Measurements from ENCODE around the gene GLIS2. TPM values are rescaled to one million over a fixed set of nuclear protein-coding genes. Genes with fewer than 3 reads are reported as not detected.

Gene GLIS2
- total RNA-seq, 1 experiment from 2014 or later = 13.1 TPM

DNA sequence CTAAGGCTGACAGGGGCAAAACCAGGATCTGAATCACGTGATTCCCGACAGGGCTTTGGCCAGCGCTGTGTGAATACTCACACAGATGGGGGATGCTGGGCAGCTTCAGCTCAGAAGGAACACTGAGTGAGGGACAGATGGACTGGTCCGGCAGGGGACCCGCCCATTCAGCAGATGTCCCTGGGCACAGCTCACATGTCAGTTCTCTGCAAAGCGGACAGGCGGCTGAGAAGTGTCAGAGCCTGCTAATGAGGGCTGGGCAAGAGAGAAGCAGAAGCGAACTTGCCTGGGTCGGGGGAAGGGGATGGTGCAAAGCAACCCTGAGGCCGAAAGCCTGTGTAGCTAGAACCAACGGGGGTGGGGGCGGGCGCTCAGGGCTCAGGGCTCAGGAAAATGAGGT is 11.9 kb upstream of the GLIS2 start:
- H3K27ac Mint-ChIP-seq (ENCODE audit: unreplicated experiment) = no peak overlapping the region
- no peaks in the 10 kb centered on the region for H3K9me3 ChIP-seq
- H3K36me3 Mint-ChIP-seq (ENCODE audit: insufficient read depth, unreplicated experiment) = peaks cover 22% of the 10 kb centered on the region
- TF ChIP-seq, protein P1, sequence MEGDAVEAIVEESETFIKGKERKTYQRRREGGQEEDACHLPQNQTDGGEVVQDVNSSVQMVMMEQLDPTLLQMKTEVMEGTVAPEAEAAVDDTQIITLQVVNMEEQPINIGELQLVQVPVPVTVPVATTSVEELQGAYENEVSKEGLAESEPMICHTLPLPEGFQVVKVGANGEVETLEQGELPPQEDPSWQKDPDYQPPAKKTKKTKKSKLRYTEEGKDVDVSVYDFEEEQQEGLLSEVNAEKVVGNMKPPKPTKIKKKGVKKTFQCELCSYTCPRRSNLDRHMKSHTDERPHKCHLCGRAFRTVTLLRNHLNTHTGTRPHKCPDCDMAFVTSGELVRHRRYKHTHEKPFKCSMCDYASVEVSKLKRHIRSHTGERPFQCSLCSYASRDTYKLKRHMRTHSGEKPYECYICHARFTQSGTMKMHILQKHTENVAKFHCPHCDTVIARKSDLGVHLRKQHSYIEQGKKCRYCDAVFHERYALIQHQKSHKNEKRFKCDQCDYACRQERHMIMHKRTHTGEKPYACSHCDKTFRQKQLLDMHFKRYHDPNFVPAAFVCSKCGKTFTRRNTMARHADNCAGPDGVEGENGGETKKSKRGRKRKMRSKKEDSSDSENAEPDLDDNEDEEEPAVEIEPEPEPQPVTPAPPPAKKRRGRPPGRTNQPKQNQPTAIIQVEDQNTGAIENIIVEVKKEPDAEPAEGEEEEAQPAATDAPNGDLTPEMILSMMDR (IDR thresholded peaks at IDR 0.05; ENCODE audit: insufficient read depth in 1 of 2, low read depth in 1 of 2, low read length in 1 of 2, severe bottlenecking in 1 of 2, unreplicated experiment in 1 of 2) = no peak
- H3K4me1 Mint-ChIP-seq (ENCODE audit: low read depth, unreplicated experiment) = peaks cover 14% of the 10 kb centered on the region
- ChIA-PET CTCF (no interaction called here), POLR2A (no interaction called here)
- peaks cover 12% of the 10 kb centered on the region for H3K4me1 ChIP-seq
- DNase-seq = no peak
- peak overlapping the region; percentile 37 for H3K4me3 Mint-ChIP-seq (ENCODE audit: unreplicated experiment)
- no peaks in the 10 kb centered on the region for H3K27me3 ChIP-seq (replicated peaks; ENCODE audit: control insufficient read depth, insufficient read depth, low read length)
- H3K36me3 ChIP-seq (ENCODE audit: control insufficient read depth, insufficient read depth, low read length) = no peaks in the 10 kb centered on the region
- intact Hi-C loops (cut with micrococcal nuclease; ENCODE audit: unreplicated experiment) = no loop called here
- BruUV-seq (replicated peaks) = no TSS peak
- H3K9me3 Mint-ChIP-seq (ENCODE audit: unreplicated experiment) = no peaks in the 10 kb centered on the region
- no peaks in the 10 kb centered on the region for H3K27me3 Mint-ChIP-seq (ENCODE audit: insufficient read depth, unreplicated experiment)
- H3K4me3 ChIP-seq (ENCODE audit: low read depth, low read length) = no peak overlapping the region

DNA sequence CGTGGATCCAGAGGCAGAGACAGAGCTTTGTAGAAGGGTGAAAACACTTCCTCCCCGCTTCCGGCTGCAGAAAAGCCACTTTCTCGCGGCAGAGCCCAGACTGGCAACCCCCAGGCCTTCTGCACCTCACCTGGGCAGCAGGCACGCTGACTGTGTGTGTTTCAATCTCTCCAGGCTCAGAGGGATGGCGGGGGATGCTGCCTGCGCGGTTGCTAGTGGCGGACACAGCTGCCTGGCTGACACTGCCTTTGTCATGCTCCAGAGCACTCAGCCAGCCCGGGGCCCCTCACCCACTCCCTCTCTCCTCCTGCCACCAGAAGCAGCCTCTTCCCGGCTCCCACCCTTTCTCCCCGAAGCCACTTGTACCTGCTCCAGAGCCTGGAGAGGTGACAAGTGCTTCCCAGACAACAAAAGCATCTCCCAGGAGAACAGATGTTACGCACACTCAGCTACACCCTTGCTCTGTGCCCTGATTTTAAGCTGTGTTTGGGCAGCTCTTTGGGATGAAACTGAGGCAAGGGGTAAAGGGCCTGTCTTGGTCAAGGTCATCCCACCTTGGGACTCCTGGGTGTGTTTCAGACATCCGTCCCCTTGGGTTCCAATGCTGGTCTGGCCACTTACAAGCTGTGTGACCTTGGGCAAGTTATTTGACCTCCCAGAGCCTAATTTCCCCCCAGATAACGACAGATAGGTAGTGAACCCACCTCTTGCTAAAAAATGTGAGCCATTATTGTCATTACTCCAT is 9.2 kb upstream of the GLIS2 start:
- ChIA-PET POLR2A (no interaction called here), CTCF (interaction anchor here (0.9 to 1.4 kb wide), 2 partner anchors 16 to 33 kb away, joined by 3 to 6 read pairs; partner anchors contain the start of gene TFAP4)
- Mint-ChIP-seq H3K36me3 (ENCODE audit: insufficient read depth, unreplicated experiment) (peaks cover 14% of the 10 kb centered on the region), H3K4me1 (ENCODE audit: low read depth, unreplicated experiment) (peaks cover 6% of the 10 kb centered on the region), H3K27ac (ENCODE audit: unreplicated experiment) (peak overlapping the region; percentile 84), H3K9me3 (ENCODE audit: unreplicated experiment) (no peaks in the 10 kb centered on the region), H3K27me3 (ENCODE audit: insufficient read depth, unreplicated experiment) (no peaks in the 10 kb centered on the region), H3K4me3 (ENCODE audit: unreplicated experiment) (peak overlapping the region; percentile 84)
- TF ChIP-seq, protein P1 (IDR thresholded peaks at IDR 0.05; ENCODE audit: insufficient read depth in 1 of 2, low read depth in 1 of 2, low read length in 1 of 2, severe bottlenecking in 1 of 2, unreplicated experiment in 1 of 2) = no peak
- no peak for DNase-seq
- H3K9me3 ChIP-seq = no peaks in the 10 kb centered on the region
- peaks cover 14% of the 10 kb centered on the region for H3K4me1 ChIP-seq
- BruUV-seq (replicated peaks) = TSS peak; percentile 89
- intact Hi-C loops (cut with micrococcal nuclease; ENCODE audit: unreplicated experiment) = loop anchor here (1.0 to 2.0 kb wide), 2 partner anchors 7 to 34 kb away; partner anchors contain the start of gene TFAP4
- no peaks in the 10 kb centered on the region for H3K27me3 ChIP-seq (replicated peaks; ENCODE audit: control insufficient read depth, insufficient read depth, low read length)
- H3K4me3 ChIP-seq (ENCODE audit: low read depth, low read length) = peak overlapping the region; percentile 78
- no peaks in the 10 kb centered on the region for H3K36me3 ChIP-seq (ENCODE audit: control insufficient read depth, insufficient read depth, low read length)

DNA sequence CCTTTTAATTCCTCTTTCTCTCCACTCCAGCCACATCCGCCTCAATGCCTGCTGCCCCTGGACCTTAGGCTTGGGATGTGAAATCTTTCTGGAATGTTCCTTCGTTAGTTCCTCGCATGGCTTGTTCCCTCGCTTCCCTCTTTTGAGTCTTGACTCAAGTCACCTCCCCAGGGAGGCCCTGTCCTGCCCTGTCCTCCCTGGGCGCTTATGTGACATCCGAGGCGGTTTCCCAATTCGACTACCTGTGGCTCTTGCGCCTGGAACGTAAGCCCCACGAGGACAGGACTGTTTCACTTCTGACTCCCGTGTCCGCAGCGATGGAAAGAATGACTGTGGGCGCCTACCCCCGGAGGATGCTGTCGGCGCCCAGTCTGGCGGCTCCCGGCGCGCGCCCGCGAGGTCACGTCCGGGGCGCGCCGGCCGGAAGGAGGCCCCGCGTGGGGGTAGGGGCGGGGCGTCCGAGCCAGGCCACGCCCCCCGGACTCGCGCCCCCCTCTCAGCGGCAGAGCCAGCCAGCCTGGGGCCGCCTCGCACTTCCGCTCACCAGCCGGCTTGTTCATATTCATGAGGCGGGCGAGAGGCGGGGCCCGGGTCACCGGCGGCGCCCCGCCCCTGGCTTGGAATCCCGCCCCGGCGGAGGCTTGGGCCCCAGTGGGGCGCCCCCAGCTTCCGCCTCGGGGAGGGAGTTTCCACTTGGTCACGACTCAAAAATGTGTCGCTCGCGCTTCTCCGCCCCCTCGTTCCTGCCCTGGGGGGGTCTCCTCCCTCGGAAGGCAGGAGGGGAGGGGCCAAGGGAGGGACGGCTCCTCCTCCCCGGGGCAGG is 8.4 kb upstream of the GLIS2 start:
- CTCF ChIA-PET = interaction anchor here (0.6 to 1.4 kb wide), 3 partner anchors 9 to 34 kb away, joined by 3 to 6 read pairs (median 3); partner anchors contain the start of gene TFAP4
- no TSS peak for BruUV-seq (replicated peaks)
- Mint-ChIP-seq H3K4me3 (ENCODE audit: unreplicated experiment) (peak overlapping the region; percentile 84), H3K36me3 (ENCODE audit: insufficient read depth, unreplicated experiment) (peaks cover 14% of the 10 kb centered on the region), H3K9me3 (ENCODE audit: unreplicated experiment) (no peaks in the 10 kb centered on the region), H3K4me1 (ENCODE audit: low read depth, unreplicated experiment) (peaks cover 6% of the 10 kb centered on the region), H3K27ac (ENCODE audit: unreplicated experiment) (peak overlapping the region; percentile 84), H3K27me3 (ENCODE audit: insufficient read depth, unreplicated experiment) (no peaks in the 10 kb centered on the region)
- no peaks in the 10 kb centered on the region for H3K9me3 ChIP-seq
- H3K27me3 ChIP-seq (replicated peaks; ENCODE audit: control insufficient read depth, insufficient read depth, low read length) = no peaks in the 10 kb centered on the region
- DNase-seq = peak; percentile 97 to 98
- H3K4me3 ChIP-seq (ENCODE audit: low read depth, low read length) = peak overlapping the region; percentile 78
- POLR2A ChIA-PET = interaction anchor here (0.7 to 1.3 kb wide), 5 partner anchors 24 to 53 kb away, joined by 3 to 4 read pairs (median 3); partner anchors contain the start of gene TFAP4
- H3K36me3 ChIP-seq (ENCODE audit: control insufficient read depth, insufficient read depth, low read length) = no peaks in the 10 kb centered on the region
- H3K4me1 ChIP-seq = peaks cover 14% of the 10 kb centered on the region
- intact Hi-C loops (cut with micrococcal nuclease; ENCODE audit: unreplicated experiment) = loop anchor here (1.0 to 2.0 kb wide), 2 partner anchors 8 to 35 kb away; partner anchors contain the start of gene TFAP4
- TF ChIP-seq, protein P1 (IDR thresholded peaks at IDR 0.05; ENCODE audit: insufficient read depth in 1 of 2, low read depth in 1 of 2, low read length in 1 of 2, severe bottlenecking in 1 of 2, unreplicated experiment in 1 of 2) = no peak

Data from Caco-2 (cell line).